ENCODE results near the gene C20orf204.

- TF ChIP-seq, protein P1, sequence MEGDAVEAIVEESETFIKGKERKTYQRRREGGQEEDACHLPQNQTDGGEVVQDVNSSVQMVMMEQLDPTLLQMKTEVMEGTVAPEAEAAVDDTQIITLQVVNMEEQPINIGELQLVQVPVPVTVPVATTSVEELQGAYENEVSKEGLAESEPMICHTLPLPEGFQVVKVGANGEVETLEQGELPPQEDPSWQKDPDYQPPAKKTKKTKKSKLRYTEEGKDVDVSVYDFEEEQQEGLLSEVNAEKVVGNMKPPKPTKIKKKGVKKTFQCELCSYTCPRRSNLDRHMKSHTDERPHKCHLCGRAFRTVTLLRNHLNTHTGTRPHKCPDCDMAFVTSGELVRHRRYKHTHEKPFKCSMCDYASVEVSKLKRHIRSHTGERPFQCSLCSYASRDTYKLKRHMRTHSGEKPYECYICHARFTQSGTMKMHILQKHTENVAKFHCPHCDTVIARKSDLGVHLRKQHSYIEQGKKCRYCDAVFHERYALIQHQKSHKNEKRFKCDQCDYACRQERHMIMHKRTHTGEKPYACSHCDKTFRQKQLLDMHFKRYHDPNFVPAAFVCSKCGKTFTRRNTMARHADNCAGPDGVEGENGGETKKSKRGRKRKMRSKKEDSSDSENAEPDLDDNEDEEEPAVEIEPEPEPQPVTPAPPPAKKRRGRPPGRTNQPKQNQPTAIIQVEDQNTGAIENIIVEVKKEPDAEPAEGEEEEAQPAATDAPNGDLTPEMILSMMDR (IDR thresholded peaks at IDR 0.05; ENCODE audit: control extremely low read depth in 1 of 3, insufficient read depth in 1 of 3, low read depth in 1 of 3, low read length in 3 of 3): no peak
- no peak for TF ChIP-seq ZNF274 (IDR thresholded peaks at IDR 0.05; ENCODE audit: borderline replicate concordance, extremely low read depth, low read length)
- TF ChIP-seq CEBPB (IDR thresholded peaks at IDR 0.05; ENCODE audit: low read depth, low read length): no peak
- no peak for TF ChIP-seq SUZ12 (IDR thresholded peaks at IDR 0.05; ENCODE audit: low read length)
- no peak for TF ChIP-seq JUND (IDR thresholded peaks at IDR 0.05; ENCODE audit: low read length)
- no peak for TF ChIP-seq NRF1 (IDR thresholded peaks at IDR 0.05; ENCODE audit: low read depth, low read length)
These were observed 26.3 kb downstream of the C20orf204 start for GRCh38 chr20:64062276-64062595.
